Mesenchymal stem cell (in vitro differentiated cells and primary cell): ENCODE results near the gene GOT1.

Source experiments
- DNase-seq: peaks from one replicate; pipeline ENCODE4 v3.0.0-alpha.2; 2013
- H2AFZ ChIP-seq: one replicate; pipeline ENCODE4 v1.6.1; 2013; ENCODE audit warnings: low read depth, mild to moderate bottlenecking, control low read depth, inconsistent platforms, low read length, moderate library complexity
- H2AK5ac ChIP-seq: 2 replicates; pipeline ENCODE4 v1.6.1; 2013; ENCODE audit warnings: low read length, moderate library complexity, mild to moderate bottlenecking, inconsistent platforms; ENCODE audit not compliant: severe bottlenecking
- H2BK120ac ChIP-seq: one replicate; pipeline ENCODE4 v1.6.1; 2013; ENCODE audit warnings: low read depth, mild to moderate bottlenecking, inconsistent platforms, low read length, moderate library complexity
- H2BK12ac ChIP-seq, 2 experiments: one replicate each; pipeline ENCODE4 v1.6.1; 2013; ENCODE audit warnings: inconsistent platforms in 2 of 2, low read length in 2 of 2, mild to moderate bottlenecking in 2 of 2, moderate library complexity in 2 of 2, control low read depth in 1 of 2
- H2BK15ac ChIP-seq: one replicate; pipeline ENCODE4 v1.6.1; 2013; ENCODE audit warnings: mild to moderate bottlenecking, low read depth, inconsistent platforms; ENCODE audit not compliant: poor library complexity, severe bottlenecking
- H2BK5ac ChIP-seq: 2 replicates; pipeline ENCODE4 v1.6.1; 2013; ENCODE audit warnings: low read depth, mild to moderate bottlenecking, low read length, control low read depth, inconsistent platforms; ENCODE audit not compliant: poor library complexity, severe bottlenecking
- H3K14ac ChIP-seq, 2 experiments: one replicate each; pipeline ENCODE4 v1.6.1; 2013; ENCODE audit warnings: inconsistent platforms in 2 of 2, low read length in 2 of 2, control low read depth in 1 of 2, mild to moderate bottlenecking in 1 of 2, moderate library complexity in 1 of 2
- H3K18ac ChIP-seq, 2 experiments: one replicate each; pipeline ENCODE4 v1.6.1; 2013; ENCODE audit warnings: inconsistent platforms in 2 of 2, low read length in 2 of 2, control low read depth in 1 of 2, low read depth in 1 of 2, mild to moderate bottlenecking in 1 of 2
- H3K23ac ChIP-seq, 2 experiments: one replicate each; pipeline ENCODE4 v1.6.1; 2013; ENCODE audit warnings: inconsistent platforms in 2 of 2, low read length in 2 of 2, mild to moderate bottlenecking in 2 of 2, moderate library complexity in 2 of 2, control low read depth in 1 of 2
- H3K27ac ChIP-seq: 2 replicates; pipeline ENCODE4 v1.5.1; 2013; ENCODE audit warnings: mild to moderate bottlenecking, moderate library complexity, low read length, control low read depth, inconsistent platforms; ENCODE audit not compliant: poor library complexity, severe bottlenecking
- H3K27me3 ChIP-seq, 2 experiments: 2 replicates each; pipeline versions ENCODE4 v1.6.1 to v1.7.0; 2013; ENCODE audit warnings: low read length in 2 of 2, mild to moderate bottlenecking in 2 of 2, moderate library complexity in 2 of 2, control low read depth in 1 of 2, inconsistent platforms in 1 of 2; ENCODE audit not compliant: control insufficient read depth in 1 of 2, insufficient read depth in 1 of 2
- H3K36me3 ChIP-seq, 2 experiments: 2 replicates each; pipeline versions ENCODE4 v1.6.1 to v1.7.0; 2013; ENCODE audit warnings: low read length in 2 of 2, control low read depth in 1 of 2, inconsistent platforms in 1 of 2, low read depth in 1 of 2, mild to moderate bottlenecking in 1 of 2; ENCODE audit not compliant: insufficient read depth in 2 of 2, control insufficient read depth in 1 of 2
- H3K4ac ChIP-seq, 2 experiments: one replicate each; pipeline ENCODE4 v1.6.1; 2013; ENCODE audit warnings: inconsistent platforms in 2 of 2, low read length in 2 of 2, mild to moderate bottlenecking in 2 of 2, moderate library complexity in 2 of 2, control low read depth in 1 of 2, low read depth in 1 of 2
- H3K4me1 ChIP-seq: 2 replicates; pipeline ENCODE4 v1.6.1; 2013; ENCODE audit warnings: low read depth, low read length, control low read depth; ENCODE audit not compliant: control insufficient read depth, insufficient read depth
- H3K4me2 ChIP-seq: 2 replicates; pipeline ENCODE4 v1.6.1; 2013; ENCODE audit warnings: low read length, mild to moderate bottlenecking, inconsistent platforms; ENCODE audit not compliant: poor library complexity, severe bottlenecking
- H3K4me3 ChIP-seq, 2 experiments: 2 replicates each; pipeline versions ENCODE4 v1.5.1 to v1.7.0; 2013; ENCODE audit warnings: low read length in 2 of 2, mild to moderate bottlenecking in 2 of 2, control low read depth in 1 of 2, low read depth in 1 of 2; ENCODE audit not compliant: insufficient read depth in 1 of 2
- H3K79me1 ChIP-seq: replicated peaks from 2 replicates; pipeline ENCODE4 v1.6.1; 2013; ENCODE audit warnings: mild to moderate bottlenecking, control low read depth, low read length, inconsistent platforms; ENCODE audit not compliant: poor library complexity, severe bottlenecking
- H3K9ac ChIP-seq: 2 replicates; pipeline ENCODE4 v1.7.0; 2013; ENCODE audit warnings: mild to moderate bottlenecking, low read length, moderate library complexity
- H3K9me3 ChIP-seq: 2 replicates; pipeline ENCODE4 v1.7.0; 2013; ENCODE audit warnings: mild to moderate bottlenecking, low read length; ENCODE audit not compliant: control insufficient read depth
- H4K8ac ChIP-seq: one replicate; pipeline ENCODE4 v1.6.1; 2013; ENCODE audit warnings: inconsistent platforms, mild to moderate bottlenecking, low read length, moderate library complexity
- H4K91ac ChIP-seq: one replicate; pipeline ENCODE4 v1.6.1; 2013; ENCODE audit warnings: mild to moderate bottlenecking, low read length, inconsistent platforms
- WGBS: methylation state at CpG from one replicate; pipeline ENCODE4 v1.1.7; 2013; ENCODE audit warnings: mixed read lengths; 5-methylcytosine and 5-hydroxymethylcytosine counted together

GOT1 gene

GRCh38 chr10:99403674-99404073 is 26.8 kb downstream of the GOT1 start:
- Histone ChIP-seq H3K4me3 (no peak overlapping the region), H3K27me3 (no peaks in the 10 kb centered on the region), H3K4ac (no peak overlapping the region), H2BK12ac (no peak overlapping the region), H4K91ac (no peak overlapping the region), H2BK15ac (no peak overlapping the region), H3K14ac (no peak overlapping the region), H3K9me3 (no peaks in the 10 kb centered on the region), H4K8ac (no peak overlapping the region), H3K18ac (no peak overlapping the region), H3K27ac (no peak overlapping the region), H2AK5ac (no peak overlapping the region), H3K23ac (no peak overlapping the region), H3K9ac (no peak overlapping the region), H3K4me1 (peaks cover 3% of the 10 kb centered on the region), H3K4me2 (no peak overlapping the region), H2BK120ac (no peak overlapping the region), H3K79me1 (peaks cover 25% of the 10 kb centered on the region), H3K36me3 (peaks cover 44 to 52% of the 10 kb centered on the region in 2 experiments), H2BK5ac (no peak overlapping the region), H2AFZ (no peak overlapping the region)
- no peak for DNase-seq
- WGBS, result 92% methylated on average over 9 of the region's 9 CpGs

GRCh38 chr10:99399664-99400063 is 30.8 kb downstream of the GOT1 start:
- no peak for DNase-seq
- no peak overlapping the region for H3K27ac ChIP-seq
- no peak overlapping the region for H4K8ac ChIP-seq
- H2AFZ ChIP-seq, result no peak overlapping the region
- H3K9ac ChIP-seq, result no peak overlapping the region
- no peaks in the 10 kb centered on the region for H3K9me3 ChIP-seq
- no peak overlapping the region for H3K18ac ChIP-seq
- H3K4me2 ChIP-seq, result no peak overlapping the region
- no peak overlapping the region for H3K4me3 ChIP-seq
- H3K4me1 ChIP-seq, result peaks cover 6% of the 10 kb centered on the region
- peak overlapping the region in 1 of 2 experiments; percentile 9 for H2BK12ac ChIP-seq
- H2BK15ac ChIP-seq, result no peak overlapping the region
- H3K36me3 ChIP-seq, result peaks cover 39 to 51% of the 10 kb centered on the region in 2 experiments
- no peak overlapping the region for H2BK5ac ChIP-seq
- no peak overlapping the region for H3K23ac ChIP-seq
- H3K79me1 ChIP-seq, result peaks cover 16% of the 10 kb centered on the region
- 100% methylated on average over 1 of the region's 3 CpGs for WGBS
- no peak overlapping the region for H4K91ac ChIP-seq
- H3K27me3 ChIP-seq, result no peaks in the 10 kb centered on the region
- H2AK5ac ChIP-seq, result no peak overlapping the region
- H2BK120ac ChIP-seq, result no peak overlapping the region
- H3K14ac ChIP-seq, result no peak overlapping the region
- H3K4ac ChIP-seq, result no peak overlapping the region

GRCh38 chr10:99396471-99396870 is 34.0 kb downstream of the GOT1 start:
- H4K8ac ChIP-seq, result no peak overlapping the region
- H3K18ac ChIP-seq, result no peak overlapping the region
- H2BK120ac ChIP-seq, result no peak overlapping the region
- no peak overlapping the region for H3K9ac ChIP-seq
- no peak overlapping the region for H3K4ac ChIP-seq
- H3K4me2 ChIP-seq, result no peak overlapping the region
- DNase-seq, result peak; percentile 94
- WGBS, result no CpG with 5 or more reads among the region's 3 CpGs
- H3K4me3 ChIP-seq, result no peak overlapping the region
- peaks cover 15% of the 10 kb centered on the region for H3K4me1 ChIP-seq
- H3K36me3 ChIP-seq, result peaks cover 19 to 24% of the 10 kb centered on the region in 2 experiments
- H2BK5ac ChIP-seq, result no peak overlapping the region
- no peaks in the 10 kb centered on the region for H3K9me3 ChIP-seq
- no peak overlapping the region for H2AK5ac ChIP-seq
- no peak overlapping the region for H3K14ac ChIP-seq
- H3K23ac ChIP-seq, result no peak overlapping the region
- H3K79me1 ChIP-seq, result peaks cover 6% of the 10 kb centered on the region
- peaks cover 0 to under 1% of the 10 kb centered on the region in 2 experiments for H3K27me3 ChIP-seq
- no peak overlapping the region for H2BK15ac ChIP-seq
- H3K27ac ChIP-seq, result peak overlapping the region; percentile 89
- H2AFZ ChIP-seq, result no peak overlapping the region
- H4K91ac ChIP-seq, result no peak overlapping the region
- no peak overlapping the region for H2BK12ac ChIP-seq

DNA sequence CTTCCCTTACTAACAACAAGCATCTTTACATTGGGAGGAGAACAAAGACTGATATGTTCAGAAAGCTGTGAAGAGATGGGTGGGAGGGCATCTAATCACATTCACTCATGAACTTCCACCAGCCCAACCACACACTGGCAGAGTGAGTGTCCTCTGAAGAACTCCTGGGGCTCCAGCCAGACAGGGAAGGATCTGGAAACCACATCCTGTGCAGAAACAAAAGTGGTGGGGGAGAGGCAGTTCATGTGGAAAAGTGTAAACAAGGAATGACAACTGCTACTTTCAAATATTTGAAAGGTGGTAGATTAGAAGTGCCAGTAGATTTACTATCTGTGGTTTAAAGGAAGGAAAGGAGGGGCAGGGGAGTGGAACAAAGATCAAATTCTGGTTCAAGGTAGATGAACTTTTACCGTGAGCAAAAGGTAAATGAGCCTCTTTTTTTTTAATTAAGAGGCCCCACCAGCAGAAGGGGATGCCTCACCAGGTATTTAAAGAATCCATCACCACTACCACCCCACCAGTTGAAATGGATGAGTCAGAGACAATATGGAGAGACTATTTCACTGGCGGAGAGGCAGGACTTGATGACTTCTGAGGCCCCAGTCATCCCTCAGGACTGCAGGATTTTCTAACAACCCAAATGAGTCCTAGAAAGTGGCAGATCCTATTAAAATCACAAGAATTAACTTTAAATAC is 34.5 kb downstream of the GOT1 start:
- no peak overlapping the region for H3K18ac ChIP-seq
- H3K79me1 ChIP-seq, result peaks cover 6% of the 10 kb centered on the region
- no peak overlapping the region for H2AK5ac ChIP-seq
- no peak overlapping the region for H3K4me3 ChIP-seq
- H3K9me3 ChIP-seq, result no peaks in the 10 kb centered on the region
- H3K27me3 ChIP-seq, result peaks cover 0 to 6% of the 10 kb centered on the region in 2 experiments
- peaks cover 15% of the 10 kb centered on the region for H3K4me1 ChIP-seq
- peak overlapping the region; percentile 89 for H3K27ac ChIP-seq
- H3K9ac ChIP-seq, result no peak overlapping the region
- no peak overlapping the region for H4K8ac ChIP-seq
- H3K36me3 ChIP-seq, result peaks cover 19 to 24% of the 10 kb centered on the region in 2 experiments
- WGBS, result 0% methylated on average over 1 of the region's 2 CpGs
- no peak overlapping the region for H3K4ac ChIP-seq
- no peak overlapping the region for H2AFZ ChIP-seq
- no peak overlapping the region for H2BK5ac ChIP-seq
- H3K23ac ChIP-seq, result no peak overlapping the region
- DNase-seq, result peak; percentile 88
- H2BK15ac ChIP-seq, result no peak overlapping the region
- no peak overlapping the region for H3K14ac ChIP-seq
- H4K91ac ChIP-seq, result no peak overlapping the region
- no peak overlapping the region for H2BK12ac ChIP-seq
- no peak overlapping the region for H2BK120ac ChIP-seq
- peak overlapping the region; percentile 24 for H3K4me2 ChIP-seq
